GM19372 (cell line): Measurements from ENCODE around the gene MTA3.

Source experiments
- ATAC-seq: cut with Tn5 transposase; IDR thresholded peaks from one replicate; pipeline ENCODE4 v1.9.1; 2021; ENCODE audit warnings: mild to moderate bottlenecking, low read depth, moderate library complexity; ENCODE audit not compliant: unreplicated experiment

MTA3 gene

DNA sequence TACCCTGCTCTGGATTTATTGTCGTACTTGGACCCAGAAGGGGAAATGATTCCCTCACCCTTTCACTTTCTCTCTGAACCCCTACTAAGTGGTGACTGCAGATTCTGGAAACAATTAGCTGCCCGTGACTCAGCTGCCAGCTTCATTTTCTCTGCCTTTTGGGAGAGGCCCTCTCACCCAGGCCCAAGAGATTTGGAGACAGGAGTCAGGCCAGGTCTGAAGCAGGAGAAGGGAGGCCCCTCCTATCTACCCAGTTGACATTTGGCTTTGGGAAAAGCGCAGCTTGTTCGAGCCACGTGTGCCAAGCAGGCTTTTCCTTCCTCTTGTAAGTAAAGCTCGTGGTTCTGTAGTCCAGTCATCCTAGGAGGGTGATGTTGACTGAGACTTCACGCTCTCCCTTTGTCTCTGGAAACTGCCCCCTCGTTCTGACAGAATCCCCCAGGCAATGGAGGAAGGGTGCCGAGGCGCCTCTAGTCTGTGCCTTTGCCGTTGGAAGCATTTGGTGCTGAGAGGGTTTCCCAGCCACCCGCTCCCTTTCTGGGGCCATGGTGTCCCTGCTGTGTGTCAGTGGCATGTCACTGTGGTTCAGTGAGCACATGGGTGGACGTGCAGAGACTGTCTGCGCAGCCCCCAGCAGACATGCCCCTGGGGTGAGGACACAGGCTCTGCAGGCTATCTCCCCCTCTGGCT, 186.9 kb downstream of the MTA3 start:
- no peak for ATAC-seq

DNA sequence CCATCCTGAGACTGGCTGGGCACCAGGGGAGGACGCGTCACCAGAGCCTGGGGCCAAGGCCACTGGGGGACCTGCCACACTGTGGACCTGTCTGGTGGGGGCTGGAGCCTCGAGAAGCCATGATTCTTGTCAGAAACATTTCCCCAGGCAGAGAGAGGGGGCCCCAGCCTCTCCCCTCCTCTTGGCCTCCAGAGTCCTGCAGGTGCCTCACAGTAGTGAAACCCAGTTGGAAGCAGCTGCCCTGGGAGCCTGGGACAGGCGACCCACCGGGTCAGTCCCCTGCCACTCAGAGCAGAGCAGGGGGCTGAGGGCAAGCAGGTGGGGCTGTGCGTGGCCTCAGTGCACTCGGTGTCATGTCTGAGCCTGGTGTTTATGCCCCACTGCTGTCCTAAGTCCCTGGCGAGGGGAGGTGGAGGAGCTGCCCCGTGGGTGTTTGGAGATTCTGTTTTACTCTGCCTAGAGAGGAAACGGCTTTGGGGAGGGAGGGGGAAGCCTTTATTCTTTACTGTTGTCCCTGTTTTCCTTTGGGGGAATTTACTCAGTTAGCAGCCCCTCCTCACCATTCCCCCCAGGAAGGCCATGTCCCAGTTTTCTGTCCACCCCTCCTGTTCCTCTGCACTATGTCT, 187.8 kb downstream of the MTA3 start:
- ATAC-seq, result no peak

DNA sequence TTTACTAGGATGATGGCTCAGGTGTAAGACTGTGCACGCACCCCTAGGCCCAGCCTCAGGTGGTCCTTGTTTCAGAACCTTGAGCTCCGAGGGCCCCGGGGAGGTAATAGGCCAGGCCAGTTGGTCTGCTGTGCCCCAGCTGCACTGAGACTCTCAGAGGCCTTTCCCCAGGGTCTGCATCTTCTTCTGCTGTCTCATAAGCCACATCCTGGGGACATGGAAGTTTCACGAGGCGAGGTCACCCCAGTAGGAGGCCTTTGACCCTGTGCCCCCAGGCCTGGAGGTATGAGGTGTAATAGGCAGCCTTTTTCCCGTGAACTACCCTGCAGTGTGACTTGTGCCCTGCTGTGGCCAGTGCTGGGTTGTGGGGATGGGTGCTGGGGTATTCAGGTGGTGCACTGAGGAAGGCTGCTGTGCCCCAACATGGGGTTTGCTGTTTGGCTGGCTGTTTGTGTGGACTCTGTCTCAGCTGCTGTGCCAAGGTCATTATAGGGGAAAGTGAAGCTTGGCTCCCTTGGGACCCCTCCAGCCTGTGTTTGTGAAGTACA, 188.6 kb downstream of the MTA3 start:
- ATAC-seq, result no peak

DNA sequence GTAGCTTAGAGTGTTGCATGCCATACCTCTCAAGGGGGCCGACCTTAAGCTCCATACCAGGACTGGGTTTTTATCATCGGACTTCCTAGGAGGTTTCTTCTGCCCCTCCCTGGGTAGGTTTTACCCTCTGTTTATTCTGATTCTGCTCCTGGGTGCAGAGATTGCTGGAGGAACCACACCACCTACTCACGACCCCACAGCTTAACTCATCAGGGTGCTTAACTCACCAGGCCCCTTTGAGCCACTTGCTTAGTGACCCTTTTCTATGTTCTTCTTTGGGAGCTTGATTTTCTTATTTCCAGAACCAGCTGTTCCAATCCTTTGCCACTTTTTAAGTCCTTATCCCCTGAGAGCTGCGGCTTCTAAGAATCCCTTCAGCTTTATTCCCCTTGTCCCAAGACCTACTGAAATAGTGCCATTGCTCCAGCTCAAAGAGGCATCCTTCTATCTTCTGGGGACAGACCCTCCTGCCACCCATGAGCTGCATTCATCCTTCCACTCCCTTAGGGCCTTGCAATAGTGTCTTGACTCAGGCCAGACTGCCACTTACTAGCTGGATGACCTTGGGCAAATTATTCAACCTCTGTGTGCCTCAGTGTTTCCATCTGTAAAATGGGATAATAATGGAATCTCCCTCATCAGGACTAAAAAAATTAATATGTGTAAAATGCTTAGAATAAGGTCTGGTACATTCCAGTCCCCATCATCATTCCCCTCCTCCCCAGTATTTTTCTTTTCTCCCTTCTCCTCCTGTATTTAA, 189.7 kb downstream of the MTA3 start:
- ATAC-seq, result no peak

DNA sequence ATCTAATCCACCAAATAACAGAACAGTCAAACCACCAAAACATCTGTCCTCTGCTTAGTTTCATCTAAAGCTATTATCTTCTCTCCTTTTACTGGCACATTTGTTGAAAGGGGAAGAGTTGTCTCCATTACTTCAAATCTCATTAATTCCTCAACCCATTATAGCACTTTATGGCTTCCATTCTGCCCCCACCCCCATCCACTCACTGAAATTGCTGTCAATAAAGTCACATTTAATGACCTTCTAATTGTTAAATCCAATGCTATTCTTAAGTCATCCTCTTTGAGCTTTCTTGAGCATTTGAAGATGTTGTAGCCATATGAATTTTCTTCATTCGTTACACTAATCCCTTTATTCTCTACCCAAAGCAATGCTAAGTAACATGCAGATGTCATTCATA, 190.3 kb downstream of the MTA3 start:
- no peak for ATAC-seq

DNA sequence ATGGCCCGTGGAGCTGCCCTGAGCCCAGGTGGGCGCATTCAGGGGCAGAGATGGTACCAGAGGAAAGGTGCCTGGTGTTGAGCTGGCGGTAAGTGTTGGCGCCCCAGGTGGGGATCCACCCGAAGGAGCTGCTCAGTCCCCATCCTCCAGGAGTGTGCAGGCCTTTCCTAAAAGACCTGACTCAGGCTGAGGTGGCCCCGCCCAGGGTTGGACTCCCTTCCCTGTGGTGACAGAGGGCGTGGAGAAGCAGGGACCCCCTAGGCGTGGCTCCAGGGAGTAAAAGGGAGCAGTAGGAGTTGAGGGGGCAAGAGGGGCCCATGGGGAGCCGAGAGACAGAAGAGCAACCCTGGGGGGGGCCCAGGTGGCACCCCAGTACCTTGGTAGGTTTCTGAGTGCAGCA, 193.1 kb downstream of the MTA3 start:
- no peak for ATAC-seq

DNA sequence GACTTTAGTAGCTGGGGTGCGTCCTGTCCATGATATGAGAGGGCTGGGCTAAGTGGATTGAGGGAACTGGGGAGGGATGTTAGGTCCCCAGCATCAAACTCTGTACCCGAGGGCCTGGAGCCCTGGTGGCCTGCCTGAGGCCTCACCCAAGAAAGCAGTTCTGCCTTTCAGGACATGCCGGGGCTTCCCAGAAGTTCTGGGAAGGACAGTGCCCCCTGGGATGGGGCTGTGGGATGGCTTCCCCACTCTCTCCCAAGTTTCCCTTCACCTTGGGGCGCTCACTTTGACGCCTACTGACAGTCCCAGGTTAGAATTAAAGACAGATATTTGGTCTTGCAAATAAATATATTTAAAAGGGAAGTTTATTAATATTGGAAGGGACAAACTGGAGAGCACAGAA, 193.7 kb downstream of the MTA3 start:
- no peak for ATAC-seq

DNA sequence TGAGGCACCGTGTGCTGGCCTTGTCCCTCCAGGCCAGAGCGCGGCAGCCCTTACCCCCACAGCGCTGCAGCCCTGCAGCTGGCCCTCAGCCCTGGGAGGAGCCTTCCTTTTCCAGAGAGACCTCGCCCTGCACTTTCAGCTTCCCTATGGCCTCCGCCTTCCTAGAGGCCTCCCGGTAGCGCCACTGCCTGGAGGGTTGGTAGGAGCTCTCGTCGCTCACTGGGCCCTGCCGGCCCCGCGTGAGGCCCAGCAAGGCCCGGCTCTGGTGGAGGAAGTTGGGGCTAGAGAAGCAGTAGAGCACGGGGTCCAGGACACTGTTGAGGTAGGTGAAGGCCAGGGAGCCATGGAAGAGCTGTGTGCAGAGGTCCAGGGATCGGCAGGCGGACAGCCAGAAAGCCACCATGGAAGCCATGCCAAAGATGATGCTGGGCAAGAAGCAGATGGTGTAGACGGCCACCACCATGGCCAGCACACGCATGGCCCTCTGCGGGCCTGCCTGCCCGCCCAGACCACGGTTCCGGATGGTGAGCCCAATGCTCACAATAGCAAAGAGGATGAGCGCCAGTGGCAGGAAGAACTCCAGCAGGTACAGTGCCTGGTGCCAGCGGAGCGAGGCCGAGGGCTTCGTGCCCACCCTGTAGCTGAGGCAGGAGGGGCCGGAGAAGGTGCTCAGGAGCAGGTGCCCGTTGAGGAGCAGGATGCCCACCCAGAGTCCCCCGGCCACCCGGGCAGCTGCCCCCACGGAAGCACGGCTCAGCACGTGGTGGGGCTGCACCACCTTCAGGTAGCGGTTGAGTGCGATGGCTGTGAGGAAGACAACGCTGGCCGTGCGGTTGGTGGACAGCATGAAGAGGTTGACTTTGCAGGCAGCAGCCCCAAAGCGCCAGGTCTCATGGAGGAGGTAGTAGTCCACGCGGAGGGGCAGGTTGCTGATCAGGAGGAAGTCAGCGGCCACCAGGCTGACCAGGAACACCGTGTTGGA, 194.7 kb downstream of the MTA3 start:
- ATAC-seq, result no peak

DNA sequence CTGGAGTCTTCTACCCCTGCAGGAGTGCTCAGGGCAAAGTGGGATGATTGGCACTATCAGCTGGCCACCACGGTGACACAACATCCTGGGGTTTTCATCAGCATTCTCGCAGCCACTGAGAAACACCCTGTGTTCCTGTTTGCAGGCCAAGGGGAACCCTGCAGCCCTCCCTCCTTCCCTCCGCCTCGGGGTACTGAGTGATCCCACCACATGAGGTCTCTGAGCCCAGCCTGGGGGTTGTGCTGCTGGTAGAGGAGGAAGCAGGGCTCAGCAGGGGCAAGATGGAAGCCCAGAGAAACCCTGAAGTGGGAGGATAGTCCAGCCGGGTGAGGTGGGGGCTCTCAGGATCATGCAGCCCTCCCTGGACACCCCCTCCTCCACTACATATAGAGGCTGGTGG, 195.7 kb downstream of the MTA3 start, which contains the start of gene OXER1:
Gene OXER1 (minus strand): TSS at position 40 of the 400 bp plus-strand sequence. CDS start 73 bp downstream, outside the sequence.
- ATAC-seq, result no peak

DNA sequence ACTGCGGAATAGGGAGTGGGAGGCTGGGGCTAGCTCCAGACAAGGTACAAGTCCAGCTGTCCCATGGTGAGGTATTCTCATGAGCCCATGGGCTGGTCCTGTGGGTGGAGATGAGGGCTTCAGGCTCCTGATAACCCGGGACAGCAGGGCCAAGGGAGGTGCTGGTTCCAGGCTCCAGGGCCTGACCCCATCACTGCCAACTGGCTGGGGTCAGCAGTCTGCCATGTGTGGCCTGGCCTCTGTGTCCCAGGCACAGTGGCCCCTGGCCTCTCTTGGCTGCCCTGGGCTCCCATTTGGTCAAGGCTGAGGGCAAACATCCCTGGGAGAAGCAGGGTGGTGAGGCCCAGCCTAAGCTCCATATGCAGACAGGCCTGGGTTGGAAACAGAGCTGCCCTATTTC, 196.5 kb downstream of the MTA3 start:
- ATAC-seq, result no peak

DNA sequence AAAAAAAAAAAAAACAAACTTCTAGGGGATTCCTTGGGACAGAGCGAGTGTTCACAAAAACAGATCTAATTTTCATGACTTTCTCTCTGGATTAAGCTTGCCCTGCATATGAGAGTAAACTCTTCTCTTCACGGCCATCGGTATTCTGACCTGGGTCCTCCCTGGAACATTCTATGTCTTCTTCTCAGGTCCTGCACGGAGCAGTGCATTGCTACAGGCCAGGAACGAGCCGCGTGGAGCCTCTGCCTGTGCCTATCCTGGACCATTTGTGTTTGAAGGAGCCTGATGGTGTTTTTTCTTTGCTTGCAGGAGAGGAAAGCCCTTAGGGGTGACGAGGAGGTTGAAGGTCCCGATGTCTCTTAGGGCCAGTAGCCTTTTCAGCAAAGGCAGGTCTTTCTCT, 197.3 kb downstream of the MTA3 start:
- no peak for ATAC-seq

DNA sequence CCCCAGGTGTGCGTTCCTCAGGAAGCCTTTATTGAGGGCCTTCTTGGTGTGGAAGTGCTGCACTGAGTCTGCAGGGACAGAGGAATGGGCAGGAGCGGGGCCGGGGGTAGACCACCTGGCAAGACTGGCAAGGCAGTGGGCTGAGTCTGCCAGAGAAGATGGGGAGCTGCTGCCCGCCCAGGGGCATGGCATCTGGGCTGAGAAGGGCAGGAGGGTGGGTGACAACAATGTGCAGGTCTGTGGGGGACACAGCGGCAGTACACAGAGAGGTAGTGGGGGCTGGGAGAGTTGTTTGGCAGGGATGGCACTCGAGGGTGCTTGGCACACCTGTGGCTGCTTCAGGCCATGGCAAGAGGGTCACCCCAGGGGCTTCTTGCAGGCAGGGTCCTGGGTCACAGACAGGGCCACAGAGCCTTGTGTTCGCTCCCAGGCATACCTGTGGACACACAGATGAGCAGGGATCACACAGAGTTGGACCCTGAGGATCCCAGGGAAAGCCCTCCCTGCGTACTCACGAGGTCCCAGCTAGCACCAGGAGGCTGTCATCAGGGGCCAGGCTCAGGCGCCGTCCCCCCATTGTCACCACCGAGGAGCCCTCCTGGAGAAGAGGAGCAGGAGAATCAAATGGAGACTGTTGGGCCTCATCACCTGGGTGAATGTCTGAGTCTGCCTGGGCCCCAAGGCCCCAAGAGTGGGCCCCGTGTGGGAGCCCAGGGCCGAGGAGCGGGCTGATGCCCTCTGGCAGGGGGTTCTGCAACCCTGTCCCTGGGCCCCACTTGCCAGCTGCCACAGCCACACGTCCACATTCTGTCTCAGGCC, 198.9 kb downstream of the MTA3 start:
- ATAC-seq, result no peak

DNA sequence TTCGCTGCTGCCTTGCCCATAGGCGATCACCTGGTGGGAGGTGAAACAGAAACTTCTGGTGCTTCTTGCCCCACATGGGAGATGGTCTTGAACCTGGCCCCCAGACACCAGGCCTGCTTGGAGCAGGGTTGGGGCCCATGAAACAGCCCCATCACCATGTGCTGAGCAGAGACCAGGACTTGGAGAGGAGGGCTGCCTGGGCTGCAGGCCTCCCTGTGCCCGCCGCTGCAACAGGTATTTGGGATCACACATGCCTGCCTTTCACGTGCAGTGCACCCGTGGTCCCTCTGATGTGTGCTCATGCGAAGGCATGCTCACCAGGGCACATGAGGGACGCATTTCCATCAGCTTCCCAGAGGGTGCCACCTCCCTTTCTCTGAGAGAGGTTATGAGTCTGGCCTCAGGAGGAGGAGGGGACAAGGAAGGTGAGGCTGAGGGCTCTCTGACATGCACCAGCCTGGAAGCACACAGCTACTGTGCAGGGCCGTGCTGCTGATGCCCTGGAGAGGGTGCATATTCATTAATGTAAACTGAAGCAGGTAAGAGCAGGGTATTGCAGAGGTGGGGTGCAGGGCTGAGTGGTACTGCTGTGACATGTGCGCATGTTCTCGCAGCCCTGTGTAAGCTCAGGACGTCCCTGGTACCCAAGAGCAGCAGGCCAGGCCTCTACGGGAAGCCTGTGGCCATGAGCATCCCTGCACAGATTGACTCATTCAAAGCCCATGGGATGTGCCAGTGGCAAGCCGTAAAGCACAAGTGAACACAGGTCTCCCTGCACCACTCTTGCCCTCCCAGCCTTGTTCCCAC, 199.7 kb downstream of the MTA3 start:
- ATAC-seq, result no peak

DNA sequence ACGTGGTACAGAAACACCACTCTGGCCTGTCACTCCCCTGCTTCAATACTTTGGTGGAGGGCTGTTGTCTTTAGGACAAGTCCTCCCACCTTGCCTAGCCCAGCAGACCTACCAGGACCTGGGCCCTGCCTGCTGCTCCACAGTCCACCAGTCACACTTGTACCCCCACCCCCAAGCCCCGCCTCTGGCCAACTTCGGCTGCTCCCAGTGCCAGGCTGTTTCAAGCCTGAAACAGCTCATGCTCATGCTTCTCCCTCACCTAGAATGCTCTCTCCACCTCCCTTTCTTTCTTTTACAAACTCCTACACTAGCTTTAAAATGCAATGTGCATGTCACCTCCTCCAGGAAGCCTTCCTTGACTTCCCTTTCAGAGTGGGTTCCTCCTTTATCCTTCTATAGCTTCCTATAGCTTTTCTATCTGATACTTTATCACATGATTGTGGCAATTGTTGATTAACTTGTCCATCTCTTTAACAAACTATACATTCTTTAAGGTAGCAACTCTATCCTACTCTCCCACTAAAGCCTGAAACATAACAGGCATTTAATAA, 200.3 kb downstream of the MTA3 start:
- no peak for ATAC-seq

DNA sequence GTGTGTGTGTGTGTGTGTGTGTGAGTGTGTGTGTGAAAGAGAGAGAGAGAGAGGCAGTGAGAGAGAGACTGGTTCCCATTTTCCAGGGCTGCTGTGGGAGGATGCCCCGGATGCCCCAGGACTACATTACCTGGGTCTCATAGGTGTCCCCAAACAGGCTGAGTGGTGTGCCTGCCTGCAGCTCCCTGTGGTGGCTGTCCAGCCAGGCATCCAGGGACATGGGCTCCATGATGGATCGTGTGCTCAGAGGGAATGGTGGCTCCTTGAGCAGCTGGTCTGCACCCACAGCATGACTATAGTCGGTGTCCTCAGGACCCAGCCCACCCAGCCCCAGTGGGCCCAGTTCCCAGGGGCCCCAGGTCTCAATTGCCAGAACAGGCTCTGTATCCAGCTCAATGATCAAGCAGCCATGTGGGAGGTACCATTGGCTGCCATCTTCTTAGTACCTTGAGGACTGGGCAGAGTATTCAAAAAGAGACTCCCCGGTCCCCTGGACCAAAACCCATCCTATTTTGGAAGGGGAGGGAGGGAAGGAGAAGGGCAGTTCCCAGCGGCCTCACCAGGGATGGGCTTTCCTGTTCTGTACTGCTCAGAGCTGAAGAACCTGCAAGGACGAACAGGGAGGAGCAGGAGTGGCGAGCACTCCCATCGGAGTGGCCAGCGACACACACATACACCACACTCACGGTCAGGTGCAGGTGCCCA, 201.3 kb downstream of the MTA3 start:
- ATAC-seq, result no peak

DNA sequence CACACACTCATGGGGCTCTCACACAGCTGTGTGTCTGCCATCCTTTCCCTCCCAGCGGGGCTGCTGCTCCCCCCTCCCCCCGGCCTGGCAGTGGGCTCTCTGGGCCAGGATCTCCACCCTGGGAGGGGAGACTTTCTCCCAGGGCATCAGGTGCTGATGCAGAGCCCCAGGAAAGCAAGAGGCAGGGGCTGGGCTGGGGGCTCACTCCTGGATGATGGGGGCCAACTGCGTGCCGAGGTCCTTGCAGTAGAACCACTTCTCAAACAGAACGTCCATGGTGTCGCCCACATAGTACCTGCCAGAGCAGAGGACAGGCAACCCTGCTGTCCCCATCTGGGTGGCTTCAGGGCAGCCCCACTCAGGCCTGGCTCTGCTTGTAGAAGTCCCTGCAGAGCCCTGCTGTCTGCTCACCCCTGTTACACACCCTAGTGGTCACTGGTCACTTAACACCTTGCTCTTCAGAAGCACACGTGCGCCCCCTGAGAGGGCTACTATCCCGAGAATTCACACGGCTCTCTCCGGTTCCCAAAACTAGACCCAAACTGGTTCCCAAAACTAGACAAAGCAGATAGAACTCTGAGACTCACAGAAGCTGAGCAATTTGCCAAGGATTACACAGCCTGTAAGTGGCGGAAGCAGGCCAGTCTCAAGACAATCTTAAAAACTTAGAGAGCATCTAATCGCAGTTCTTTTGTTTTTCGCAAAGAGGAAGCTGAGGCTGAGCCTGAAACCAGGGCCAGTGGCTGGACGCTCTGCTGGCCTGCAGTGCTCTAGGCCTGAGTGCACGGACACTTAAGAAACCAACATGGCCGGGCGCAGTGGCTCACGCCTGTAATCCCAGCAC, 202.1 kb downstream of the MTA3 start:
- ATAC-seq, result peak; percentile 63
